Measurements from ENCODE around the gene THYN1.

THYN1 gene

DNA sequence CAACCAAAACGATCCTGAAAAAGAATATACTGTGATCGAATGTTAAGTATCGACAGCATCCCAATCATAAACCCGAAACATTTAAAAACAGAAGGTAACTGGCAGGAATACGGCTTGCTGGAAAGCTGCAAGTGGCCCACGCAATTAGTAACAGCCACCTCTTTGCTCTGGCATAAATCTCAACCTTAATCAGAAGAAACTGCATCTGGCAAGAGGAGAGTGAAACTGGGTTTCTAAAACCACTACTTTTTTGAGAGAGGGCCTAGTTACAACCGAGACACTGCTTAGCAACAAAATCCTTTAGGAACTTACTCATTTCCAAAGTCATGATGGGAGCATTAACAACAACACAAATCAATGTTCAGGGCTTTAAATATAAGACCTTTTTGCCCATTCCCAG, 37.3 kb downstream of the THYN1 start:
- TF ChIP-seq, protein P1, sequence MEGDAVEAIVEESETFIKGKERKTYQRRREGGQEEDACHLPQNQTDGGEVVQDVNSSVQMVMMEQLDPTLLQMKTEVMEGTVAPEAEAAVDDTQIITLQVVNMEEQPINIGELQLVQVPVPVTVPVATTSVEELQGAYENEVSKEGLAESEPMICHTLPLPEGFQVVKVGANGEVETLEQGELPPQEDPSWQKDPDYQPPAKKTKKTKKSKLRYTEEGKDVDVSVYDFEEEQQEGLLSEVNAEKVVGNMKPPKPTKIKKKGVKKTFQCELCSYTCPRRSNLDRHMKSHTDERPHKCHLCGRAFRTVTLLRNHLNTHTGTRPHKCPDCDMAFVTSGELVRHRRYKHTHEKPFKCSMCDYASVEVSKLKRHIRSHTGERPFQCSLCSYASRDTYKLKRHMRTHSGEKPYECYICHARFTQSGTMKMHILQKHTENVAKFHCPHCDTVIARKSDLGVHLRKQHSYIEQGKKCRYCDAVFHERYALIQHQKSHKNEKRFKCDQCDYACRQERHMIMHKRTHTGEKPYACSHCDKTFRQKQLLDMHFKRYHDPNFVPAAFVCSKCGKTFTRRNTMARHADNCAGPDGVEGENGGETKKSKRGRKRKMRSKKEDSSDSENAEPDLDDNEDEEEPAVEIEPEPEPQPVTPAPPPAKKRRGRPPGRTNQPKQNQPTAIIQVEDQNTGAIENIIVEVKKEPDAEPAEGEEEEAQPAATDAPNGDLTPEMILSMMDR (IDR thresholded peaks at IDR 0.05): no peak
- no peak for TF ChIP-seq ZFX (IDR thresholded peaks at IDR 0.05; ENCODE audit: borderline replicate concordance)
- H3K27ac ChIP-seq: no peak overlapping the region

DNA sequence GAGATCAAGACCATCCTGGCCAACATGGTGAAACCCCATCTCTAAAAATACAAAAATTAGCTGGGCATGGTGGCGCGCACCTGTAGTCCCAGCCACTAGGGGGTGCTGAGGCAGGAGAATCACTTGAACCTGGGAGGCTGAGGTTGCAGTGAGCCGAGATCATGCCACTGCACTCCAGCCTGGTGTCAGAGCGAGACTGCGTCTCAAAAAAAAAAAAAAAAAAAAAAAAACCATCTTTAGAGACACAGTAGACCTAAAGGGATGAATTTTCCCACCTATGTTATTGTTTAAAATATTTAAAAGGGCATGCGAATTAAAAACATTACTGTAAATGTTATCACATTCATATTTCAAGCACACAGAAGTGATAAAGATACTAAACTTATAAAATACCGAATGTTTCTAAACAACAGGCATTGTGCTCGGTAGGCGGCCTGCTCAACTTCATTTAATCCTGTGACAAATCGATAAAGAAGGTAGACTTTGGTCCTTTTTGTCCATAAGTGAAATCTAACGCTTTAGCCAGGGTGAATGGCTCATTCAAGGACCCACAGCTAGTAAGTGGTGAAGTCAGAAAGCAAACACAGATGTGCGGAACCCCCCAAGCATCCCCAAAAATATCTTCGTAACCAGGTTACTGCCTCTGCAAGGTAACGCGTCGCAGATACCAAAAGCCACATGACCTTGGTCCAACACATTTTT, 45.5 kb downstream of the THYN1 start:
- no peak overlapping the region for H3K27ac ChIP-seq
- no peak for TF ChIP-seq ZFX (IDR thresholded peaks at IDR 0.05; ENCODE audit: borderline replicate concordance)
- TF ChIP-seq, protein P1 (IDR thresholded peaks at IDR 0.05): peak; percentile 90

DNA sequence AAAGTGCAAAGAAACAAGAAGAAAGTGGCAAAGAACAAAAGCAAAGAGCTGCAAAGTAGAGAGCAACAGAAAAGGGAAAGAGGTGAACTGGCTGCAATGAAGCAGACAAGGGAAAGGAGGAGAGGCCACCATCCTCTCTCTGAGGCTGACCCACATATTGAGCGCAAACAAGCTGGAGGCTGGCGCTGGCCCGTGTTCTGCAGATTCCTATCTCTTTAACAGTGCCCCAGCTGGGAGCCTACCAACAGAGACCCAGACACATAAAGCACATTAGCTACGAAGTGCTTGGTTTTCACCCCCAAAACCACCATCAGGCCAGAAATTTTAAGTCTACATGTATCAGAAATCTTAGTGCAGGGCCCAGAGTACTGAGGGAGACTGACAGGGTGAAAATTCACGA, 47.0 kb downstream of the THYN1 start:
- H3K27ac ChIP-seq: no peak overlapping the region
- no peak for TF ChIP-seq ZFX (IDR thresholded peaks at IDR 0.05; ENCODE audit: borderline replicate concordance)
- TF ChIP-seq, protein P1 (IDR thresholded peaks at IDR 0.05): no peak

DNA sequence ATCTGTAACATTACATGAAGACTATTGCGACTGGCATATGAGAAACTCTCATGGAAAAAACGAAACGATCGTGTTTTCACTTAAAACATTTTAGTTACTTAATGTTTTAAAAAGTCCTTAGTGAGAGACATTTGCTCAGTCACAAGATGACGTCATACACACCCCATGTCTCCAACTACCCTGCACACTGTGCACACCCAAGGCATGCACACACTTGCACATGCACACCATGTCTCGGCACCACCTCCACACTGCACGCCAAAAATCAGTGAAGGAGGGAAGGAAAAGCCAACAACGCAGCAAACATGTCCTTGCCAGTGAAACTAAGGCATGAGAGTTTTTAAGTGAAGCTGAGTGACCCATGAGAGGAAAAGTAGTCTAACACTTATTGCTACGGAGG, 47.4 kb downstream of the THYN1 start:
- TF ChIP-seq ZFX (IDR thresholded peaks at IDR 0.05; ENCODE audit: borderline replicate concordance): no peak
- TF ChIP-seq, protein P1 (IDR thresholded peaks at IDR 0.05): no peak
- H3K27ac ChIP-seq: no peak overlapping the region

DNA sequence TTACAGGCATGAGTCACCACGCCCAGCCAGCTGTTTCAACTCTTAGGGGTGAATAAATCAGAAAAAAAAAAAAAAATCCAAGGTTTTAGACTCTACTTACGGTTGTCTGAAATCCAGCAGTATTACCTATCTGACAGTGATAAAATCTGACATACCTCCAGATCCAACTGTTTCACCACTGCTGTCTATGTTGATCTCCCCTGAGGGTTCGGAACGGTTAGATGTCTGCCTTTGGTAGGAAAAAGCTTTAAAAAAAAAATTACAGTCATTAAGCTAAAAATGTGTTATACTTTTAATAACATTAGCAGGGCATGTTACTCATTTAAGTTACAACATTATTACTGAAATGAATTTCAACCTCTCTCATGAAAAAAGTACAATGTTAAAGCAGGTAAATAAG, 50.5 kb downstream of the THYN1 start:
- no peak for TF ChIP-seq ZFX (IDR thresholded peaks at IDR 0.05; ENCODE audit: borderline replicate concordance)
- TF ChIP-seq, protein P1 (IDR thresholded peaks at IDR 0.05): no peak
- no peak overlapping the region for H3K27ac ChIP-seq

DNA sequence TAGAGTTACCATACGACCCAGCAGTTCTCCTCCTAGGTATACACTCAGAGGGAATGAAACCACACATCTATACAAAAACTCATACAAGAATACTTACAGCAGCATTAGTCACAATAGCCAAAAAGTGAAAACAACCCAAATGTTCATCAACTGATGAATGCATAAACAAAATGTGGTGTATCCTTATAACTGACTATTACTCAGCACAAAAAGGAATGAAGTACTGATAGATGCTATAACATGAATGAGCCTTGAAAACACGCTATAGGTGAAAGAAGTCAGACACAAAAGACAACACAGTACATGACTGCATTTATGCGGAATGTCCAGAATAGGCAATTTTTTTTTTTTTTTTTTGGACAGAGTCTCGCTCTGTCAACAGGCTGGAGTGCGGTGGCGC, 52.5 kb downstream of the THYN1 start:
- H3K27ac ChIP-seq: no peak overlapping the region
- TF ChIP-seq, protein P1 (IDR thresholded peaks at IDR 0.05): no peak
- TF ChIP-seq ZFX (IDR thresholded peaks at IDR 0.05; ENCODE audit: borderline replicate concordance): no peak

DNA sequence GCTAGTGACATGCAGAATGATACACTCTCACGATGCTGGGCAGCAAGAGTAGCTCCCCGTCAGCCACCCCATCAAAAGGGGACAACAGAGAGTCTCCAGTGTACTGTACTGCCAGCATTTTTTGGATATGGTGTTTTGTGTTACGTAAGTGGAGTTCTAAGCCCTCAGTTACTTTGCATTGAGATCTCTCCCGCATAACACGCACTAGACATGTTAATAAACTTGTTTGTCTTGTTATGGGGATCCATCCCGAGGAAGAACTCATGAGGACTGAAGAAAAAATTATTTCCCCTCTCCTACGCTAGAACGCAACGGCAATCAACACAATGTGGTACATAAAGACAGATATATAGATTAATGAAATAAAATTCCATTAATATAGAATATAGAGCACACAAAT, 53.6 kb downstream of the THYN1 start:
- no peak for TF ChIP-seq ZFX (IDR thresholded peaks at IDR 0.05; ENCODE audit: borderline replicate concordance)
- TF ChIP-seq, protein P1 (IDR thresholded peaks at IDR 0.05): no peak
- no peak overlapping the region for H3K27ac ChIP-seq

Data from 22Rv1 (cell line).